ENCODE measurements around the gene HS6ST3.

The HS6ST3 gene

GRCh38 chr13:96780105-96780504, 690.2 kb downstream of the HS6ST3 start:
- no peak for DNase-seq (ENCODE audit: low read depth in 1 of 2, low spot score in 1 of 2)

DNA sequence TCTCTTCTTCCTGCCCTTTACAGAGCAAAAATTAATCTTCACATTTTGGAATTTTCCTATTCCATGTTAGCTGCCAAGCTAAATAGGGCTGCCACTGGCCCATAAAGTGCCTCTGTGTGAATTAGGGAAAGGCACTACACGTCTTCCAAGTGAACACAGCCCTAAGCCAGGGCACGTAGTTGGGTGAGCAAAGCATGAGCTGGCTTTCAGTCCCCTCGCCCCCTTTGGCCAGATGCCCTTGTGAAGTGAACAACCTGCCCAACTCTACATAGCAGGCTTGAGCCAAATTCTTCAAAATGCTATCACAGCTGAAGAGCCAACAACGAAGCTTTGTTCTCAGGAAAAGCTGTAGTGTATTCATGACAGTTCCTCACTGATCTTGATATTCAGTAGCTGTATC, 691.2 kb downstream of the HS6ST3 start:
- no peak for DNase-seq (ENCODE audit: low read depth in 1 of 2, low spot score in 1 of 2)

- DNase-seq (ENCODE audit: low read depth in 1 of 2, low spot score in 1 of 2): no peak
These were observed 692.3 kb downstream of the HS6ST3 start for GRCh38 chr13:96782186-96782585.

- DNase-seq (ENCODE audit: low read depth in 1 of 2, low spot score in 1 of 2): no peak
These were observed 693.1 kb downstream of the HS6ST3 start for GRCh38 chr13:96783057-96783456.

DNA sequence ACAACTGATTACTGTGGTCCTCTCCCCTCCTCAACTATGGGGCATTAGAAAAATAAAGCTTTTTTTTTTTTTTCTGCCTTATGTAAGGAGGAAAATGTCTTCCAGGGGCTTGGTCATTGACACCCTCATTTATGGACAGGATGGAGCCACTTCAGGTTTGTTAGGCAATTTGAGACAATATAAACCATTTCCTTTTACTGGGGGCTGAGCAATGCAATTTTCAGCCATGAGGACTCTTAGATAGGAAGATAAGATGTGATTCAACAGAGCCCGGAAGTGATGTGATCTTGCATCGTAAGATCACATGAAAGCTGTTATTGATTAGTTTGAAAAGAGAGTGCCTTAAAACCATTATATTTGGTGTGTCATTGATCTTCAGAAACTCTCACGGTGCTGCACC, 693.6 kb downstream of the HS6ST3 start:
- DNase-seq (ENCODE audit: low read depth in 1 of 2, low spot score in 1 of 2): no peak

- DNase-seq (ENCODE audit: low read depth in 1 of 2, low spot score in 1 of 2): no peak
These were observed 696.1 kb downstream of the HS6ST3 start for GRCh38 chr13:96785986-96786385.

GRCh38 chr13:96792188-96792587, 702.3 kb downstream of the HS6ST3 start:
- DNase-seq (ENCODE audit: low read depth in 1 of 2, low spot score in 1 of 2): no peak

GRCh38 chr13:96792736-96793403, 703.0 kb downstream of the HS6ST3 start:
- no peak for DNase-seq (ENCODE audit: low read depth in 1 of 2, low spot score in 1 of 2)

GRCh38 chr13:96793404-96793755, 703.5 kb downstream of the HS6ST3 start:
- no peak for DNase-seq (ENCODE audit: low read depth in 1 of 2, low spot score in 1 of 2)

- DNase-seq (ENCODE audit: low read depth in 1 of 2, low spot score in 1 of 2): no peak
These were observed 704.8 kb downstream of the HS6ST3 start for GRCh38 chr13:96794669-96795068.

GRCh38 chr13:96795670-96796069, 705.8 kb downstream of the HS6ST3 start:
- no peak for DNase-seq (ENCODE audit: low read depth in 1 of 2, low spot score in 1 of 2)

GRCh38 chr13:96796091-96796633, 706.3 kb downstream of the HS6ST3 start:
- no peak for DNase-seq (ENCODE audit: low read depth in 1 of 2, low spot score in 1 of 2)

GRCh38 chr13:96797136-96797535, 707.2 kb downstream of the HS6ST3 start:
- no peak for DNase-seq (ENCODE audit: low read depth in 1 of 2, low spot score in 1 of 2)

DNA sequence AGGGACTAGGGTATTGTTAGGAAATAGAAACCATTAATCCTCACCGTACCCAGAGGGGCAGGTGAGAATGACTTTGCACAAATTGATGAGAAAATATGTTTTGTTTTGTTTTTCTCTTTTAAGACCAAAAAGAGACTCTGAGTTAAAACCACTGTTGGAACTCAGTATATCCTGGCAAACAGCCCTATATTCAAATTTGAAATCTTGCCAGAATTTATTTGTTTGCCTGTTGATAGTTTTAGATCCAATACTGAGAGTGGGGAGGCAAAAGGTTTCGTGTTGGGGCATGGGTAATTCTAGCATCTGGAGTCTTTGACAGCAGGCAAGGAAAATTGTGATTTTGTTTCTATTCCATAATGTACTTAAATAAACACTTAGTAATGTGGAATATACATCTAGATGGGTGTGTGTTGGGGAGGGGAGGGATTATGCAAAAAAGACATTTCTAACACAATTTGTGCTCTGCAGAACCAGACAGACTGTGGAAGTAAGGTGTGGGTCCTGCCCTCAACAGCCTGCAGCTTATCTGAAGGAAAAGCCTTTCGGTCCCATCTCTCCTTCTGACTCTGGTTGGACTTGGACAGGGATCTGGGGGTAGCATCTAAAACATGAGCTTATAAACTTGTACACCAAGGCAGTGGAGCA, 713.7 kb downstream of the HS6ST3 start:
- no peak for DNase-seq (ENCODE audit: low read depth in 1 of 2, low spot score in 1 of 2)

- no peak for DNase-seq (ENCODE audit: low read depth in 1 of 2, low spot score in 1 of 2)
These were observed 714.3 kb downstream of the HS6ST3 start for GRCh38 chr13:96804174-96804573.

DNA sequence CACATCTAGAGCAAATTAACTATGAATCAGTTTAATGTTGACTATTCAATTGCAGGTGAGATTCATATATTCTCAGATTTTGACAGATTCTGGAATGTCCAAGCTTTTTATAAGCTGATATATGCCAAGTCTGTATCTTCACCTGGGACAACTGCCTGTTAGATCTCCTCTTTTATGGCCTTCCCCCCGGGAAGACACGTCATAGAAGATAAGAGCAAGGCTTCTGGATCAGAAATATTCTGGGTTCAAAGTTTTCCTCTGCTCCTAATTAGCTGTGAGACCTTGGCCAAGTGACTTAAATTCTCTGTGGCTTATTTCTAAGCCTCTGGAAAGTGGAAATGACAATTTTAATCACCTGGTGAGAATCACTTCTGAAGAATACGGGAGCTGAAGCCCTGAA, 716.8 kb downstream of the HS6ST3 start:
- no peak for DNase-seq (ENCODE audit: low read depth in 1 of 2, low spot score in 1 of 2)

- no peak for DNase-seq (ENCODE audit: low read depth in 1 of 2, low spot score in 1 of 2)
These were observed 719.6 kb downstream of the HS6ST3 start for GRCh38 chr13:96809366-96810096.

GRCh38 chr13:96810104-96810503, 720.2 kb downstream of the HS6ST3 start:
- no peak for DNase-seq (ENCODE audit: low read depth in 1 of 2, low spot score in 1 of 2)

DNA sequence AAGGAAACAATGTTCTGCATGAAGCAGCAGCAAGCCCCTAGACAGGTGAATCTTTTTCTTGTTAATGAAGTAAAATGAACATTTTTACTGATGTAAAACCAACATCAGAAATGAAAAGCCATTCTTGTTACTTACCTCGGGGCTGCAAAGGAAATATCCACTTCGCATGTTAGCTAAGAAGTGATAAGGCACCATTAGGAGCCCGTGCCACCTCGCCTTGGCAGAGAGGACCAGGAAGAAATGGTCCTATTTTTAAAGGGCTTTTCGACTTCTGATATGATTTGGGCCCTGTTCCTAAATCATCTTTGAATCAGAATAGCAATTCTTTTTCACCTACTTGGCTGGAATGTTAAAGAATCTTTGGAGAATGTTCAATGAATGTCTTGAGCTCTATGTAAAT, 721.1 kb downstream of the HS6ST3 start:
- no peak for DNase-seq (ENCODE audit: low read depth in 1 of 2, low spot score in 1 of 2)

- no peak for DNase-seq (ENCODE audit: low read depth in 1 of 2, low spot score in 1 of 2)
These were observed 726.4 kb downstream of the HS6ST3 start for GRCh38 chr13:96816261-96816660.

DNA sequence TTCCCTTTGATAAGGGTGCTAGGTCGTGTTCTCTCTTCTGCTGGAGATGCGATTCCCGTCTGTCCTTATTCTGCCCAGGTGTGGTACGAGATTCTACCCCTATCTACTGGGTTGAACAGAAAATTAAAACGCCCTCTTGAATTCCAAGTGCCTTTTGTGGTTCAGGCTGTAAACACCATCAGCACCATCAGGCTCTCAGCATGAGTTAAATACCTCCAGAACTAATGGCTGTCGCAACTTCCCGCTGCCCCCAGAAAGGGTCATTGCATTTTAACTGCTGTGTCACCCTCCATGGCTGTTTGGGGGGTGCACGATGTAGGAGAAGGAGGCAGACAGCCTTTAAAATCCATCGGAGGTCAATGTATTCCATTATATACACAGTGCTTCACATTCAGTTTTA, 727.0 kb downstream of the HS6ST3 start:
- DNase-seq (ENCODE audit: low read depth in 1 of 2, low spot score in 1 of 2): no peak

DNA sequence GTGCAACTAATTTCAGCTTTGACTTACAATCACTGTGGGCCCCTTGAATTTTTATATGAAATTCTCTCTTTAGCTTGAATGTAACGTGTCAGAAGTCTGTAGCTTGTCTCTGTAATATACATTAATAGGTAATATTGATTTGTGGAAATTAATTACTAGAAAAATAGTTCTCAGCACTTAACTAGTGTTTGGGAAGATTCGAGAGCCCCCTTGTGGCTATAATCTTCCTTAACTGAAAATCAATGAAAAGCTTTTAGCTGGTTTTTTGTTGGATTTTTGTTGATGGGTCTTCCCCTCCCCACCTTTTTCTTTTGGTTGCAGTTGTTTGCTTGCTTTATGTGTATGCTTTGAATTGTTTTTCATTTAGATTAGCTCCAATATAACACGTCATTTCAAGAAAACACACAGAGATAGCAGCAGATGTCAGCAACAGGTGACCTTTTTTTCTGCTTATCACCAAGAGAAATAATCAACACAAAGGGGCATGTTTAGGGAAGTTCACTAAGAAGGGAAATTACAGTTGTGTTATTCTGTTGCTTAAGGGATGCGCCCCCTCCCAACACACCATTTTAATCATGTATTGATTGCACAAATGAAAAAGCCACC, 727.5 kb downstream of the HS6ST3 start:
- no peak for DNase-seq (ENCODE audit: low read depth in 1 of 2, low spot score in 1 of 2)

Measured in activated T-helper 1 cell treated with anti-CD3 and anti-CD28 coated beads, Interleukin-2, amount 50 U/mL, for 16 hours (primary cell).